ENCODE measurements around the gene COLQ. TPM values are rescaled to one million over a fixed set of nuclear protein-coding genes. Genes with fewer than 3 reads are reported as not detected.

COLQ gene
- total RNA-seq, 1 experiment from 2014 or later, result 0.64 TPM

DNA sequence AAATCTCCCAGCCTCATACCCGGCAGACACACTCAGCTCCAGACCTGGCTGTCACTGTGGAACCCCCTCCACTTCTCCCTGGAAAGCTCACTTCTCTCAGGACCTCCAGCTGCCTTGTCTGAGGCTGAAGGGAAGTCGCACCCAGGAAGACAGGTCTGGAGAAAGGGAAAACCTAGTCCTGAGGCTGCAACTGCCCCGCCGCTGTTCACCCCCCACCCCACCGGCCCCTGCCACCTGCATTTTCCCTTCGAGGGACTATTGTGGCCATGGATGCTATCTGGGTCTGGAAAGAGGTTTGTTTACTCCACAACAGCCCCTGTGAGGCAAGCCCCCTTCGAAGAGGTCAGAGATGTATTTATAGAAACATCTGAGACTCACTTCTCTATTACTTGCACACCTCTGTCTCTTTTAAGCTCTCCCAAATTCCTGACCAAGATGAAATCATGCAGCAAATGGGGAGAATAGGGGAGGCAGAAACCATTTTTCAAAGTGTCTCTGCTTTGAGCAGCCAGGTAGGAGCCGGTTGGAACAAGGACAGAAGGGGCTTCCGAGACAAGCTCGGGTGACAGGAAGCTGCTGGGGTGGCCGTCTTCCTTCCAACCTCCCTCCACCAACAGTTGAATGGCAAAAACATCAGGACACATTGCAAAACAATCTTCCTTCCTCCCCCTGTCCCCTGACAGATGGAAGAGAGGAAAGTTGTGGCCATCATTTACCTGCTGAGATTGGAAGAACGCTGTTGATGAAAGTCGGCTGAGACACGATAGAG lies 518 bp downstream of the COLQ start:
- no peaks in the 10 kb centered on the region for H3K9me3 ChIP-seq (ENCODE audit: control insufficient read depth, insufficient read depth, low read depth, low read length)
- ChIA-PET POLR2A (no interaction called here), CTCF (no interaction called here)
- H3K27ac ChIP-seq (ENCODE audit: low read length), result no peak overlapping the region
- intact Hi-C loops (cut with micrococcal nuclease; ENCODE audit: unreplicated experiment) (no loop called here), in situ Hi-C loops (cut with HindIII; ENCODE audit: low pct_unique_long_range_greater_than_20kb, low sequenced_read_pairs) (no loop called here)
- H3K4me3 ChIP-seq (ENCODE audit: low read depth in 2 of 2, low read length in 2 of 2), result no peak overlapping the region
- DNase-seq (ENCODE audit: low read depth, low spot score) (no peak), ATAC-seq (no peak)
- H3K4me1 ChIP-seq (ENCODE audit: control insufficient read depth, insufficient read depth, low read length), result no peaks in the 10 kb centered on the region
- no peaks in the 10 kb centered on the region for H3K36me3 ChIP-seq (ENCODE audit: control insufficient read depth, insufficient read depth, low read length)
- BruUV-seq (replicated peaks), result no TSS peak
- H3K27me3 ChIP-seq (ENCODE audit: control insufficient read depth, insufficient read depth, low read length), result no peaks in the 10 kb centered on the region
- TF ChIP-seq, protein P1, sequence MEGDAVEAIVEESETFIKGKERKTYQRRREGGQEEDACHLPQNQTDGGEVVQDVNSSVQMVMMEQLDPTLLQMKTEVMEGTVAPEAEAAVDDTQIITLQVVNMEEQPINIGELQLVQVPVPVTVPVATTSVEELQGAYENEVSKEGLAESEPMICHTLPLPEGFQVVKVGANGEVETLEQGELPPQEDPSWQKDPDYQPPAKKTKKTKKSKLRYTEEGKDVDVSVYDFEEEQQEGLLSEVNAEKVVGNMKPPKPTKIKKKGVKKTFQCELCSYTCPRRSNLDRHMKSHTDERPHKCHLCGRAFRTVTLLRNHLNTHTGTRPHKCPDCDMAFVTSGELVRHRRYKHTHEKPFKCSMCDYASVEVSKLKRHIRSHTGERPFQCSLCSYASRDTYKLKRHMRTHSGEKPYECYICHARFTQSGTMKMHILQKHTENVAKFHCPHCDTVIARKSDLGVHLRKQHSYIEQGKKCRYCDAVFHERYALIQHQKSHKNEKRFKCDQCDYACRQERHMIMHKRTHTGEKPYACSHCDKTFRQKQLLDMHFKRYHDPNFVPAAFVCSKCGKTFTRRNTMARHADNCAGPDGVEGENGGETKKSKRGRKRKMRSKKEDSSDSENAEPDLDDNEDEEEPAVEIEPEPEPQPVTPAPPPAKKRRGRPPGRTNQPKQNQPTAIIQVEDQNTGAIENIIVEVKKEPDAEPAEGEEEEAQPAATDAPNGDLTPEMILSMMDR (IDR thresholded peaks at IDR 0.05), result no peak
- TF ChIP-seq POLR2AphosphoS5 (IDR thresholded peaks at IDR 0.05; ENCODE audit: low read depth, low read length) (no peak), TCF7L2 (IDR thresholded peaks at IDR 0.05; ENCODE audit: low read depth, low read length) (no peak), SIN3A (IDR thresholded peaks at IDR 0.05; ENCODE audit: borderline replicate concordance, insufficient read depth, low read depth, low read length) (no peak)
- TF ChIP-seq, protein P2, sequence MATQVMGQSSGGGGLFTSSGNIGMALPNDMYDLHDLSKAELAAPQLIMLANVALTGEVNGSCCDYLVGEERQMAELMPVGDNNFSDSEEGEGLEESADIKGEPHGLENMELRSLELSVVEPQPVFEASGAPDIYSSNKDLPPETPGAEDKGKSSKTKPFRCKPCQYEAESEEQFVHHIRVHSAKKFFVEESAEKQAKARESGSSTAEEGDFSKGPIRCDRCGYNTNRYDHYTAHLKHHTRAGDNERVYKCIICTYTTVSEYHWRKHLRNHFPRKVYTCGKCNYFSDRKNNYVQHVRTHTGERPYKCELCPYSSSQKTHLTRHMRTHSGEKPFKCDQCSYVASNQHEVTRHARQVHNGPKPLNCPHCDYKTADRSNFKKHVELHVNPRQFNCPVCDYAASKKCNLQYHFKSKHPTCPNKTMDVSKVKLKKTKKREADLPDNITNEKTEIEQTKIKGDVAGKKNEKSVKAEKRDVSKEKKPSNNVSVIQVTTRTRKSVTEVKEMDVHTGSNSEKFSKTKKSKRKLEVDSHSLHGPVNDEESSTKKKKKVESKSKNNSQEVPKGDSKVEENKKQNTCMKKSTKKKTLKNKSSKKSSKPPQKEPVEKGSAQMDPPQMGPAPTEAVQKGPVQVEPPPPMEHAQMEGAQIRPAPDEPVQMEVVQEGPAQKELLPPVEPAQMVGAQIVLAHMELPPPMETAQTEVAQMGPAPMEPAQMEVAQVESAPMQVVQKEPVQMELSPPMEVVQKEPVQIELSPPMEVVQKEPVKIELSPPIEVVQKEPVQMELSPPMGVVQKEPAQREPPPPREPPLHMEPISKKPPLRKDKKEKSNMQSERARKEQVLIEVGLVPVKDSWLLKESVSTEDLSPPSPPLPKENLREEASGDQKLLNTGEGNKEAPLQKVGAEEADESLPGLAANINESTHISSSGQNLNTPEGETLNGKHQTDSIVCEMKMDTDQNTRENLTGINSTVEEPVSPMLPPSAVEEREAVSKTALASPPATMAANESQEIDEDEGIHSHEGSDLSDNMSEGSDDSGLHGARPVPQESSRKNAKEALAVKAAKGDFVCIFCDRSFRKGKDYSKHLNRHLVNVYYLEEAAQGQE (IDR thresholded peaks at IDR 0.05; ENCODE audit: insufficient read depth in 1 of 2, low read depth in 2 of 2, low read length in 1 of 2), result no peak

DNA sequence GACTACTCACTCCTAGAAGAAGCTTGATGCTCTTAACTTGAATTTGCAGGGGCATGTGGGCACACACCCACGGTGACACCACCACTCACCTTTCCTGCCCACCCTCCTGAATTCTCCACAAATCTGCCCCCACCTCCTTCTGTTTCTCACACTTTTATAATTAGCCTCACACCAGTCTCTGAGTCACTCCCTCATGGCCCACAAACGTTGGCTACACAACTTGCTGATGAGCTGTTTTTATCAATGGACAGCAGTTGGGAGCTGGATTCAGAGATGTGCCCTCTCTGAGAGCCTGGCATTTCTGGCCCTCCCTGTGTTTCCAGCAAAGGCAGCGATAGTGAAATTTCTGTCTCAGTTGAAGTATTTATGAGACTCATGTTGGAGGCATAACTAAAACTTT lies 1.3 kb downstream of the COLQ start:
- CTCF ChIA-PET, result no interaction called here
- no peak overlapping the region for H3K4me3 ChIP-seq (ENCODE audit: low read depth in 2 of 2, low read length in 2 of 2)

More for the DNA sequence above, 1.3 kb downstream of the COLQ start:
- Histone ChIP-seq H3K27ac (ENCODE audit: low read length) (no peak overlapping the region), H3K36me3 (ENCODE audit: control insufficient read depth, insufficient read depth, low read length) (no peaks in the 10 kb centered on the region), H3K27me3 (ENCODE audit: control insufficient read depth, insufficient read depth, low read length) (no peaks in the 10 kb centered on the region), H3K4me1 (ENCODE audit: control insufficient read depth, insufficient read depth, low read length) (no peaks in the 10 kb centered on the region), H3K9me3 (ENCODE audit: control insufficient read depth, insufficient read depth, low read depth, low read length) (no peaks in the 10 kb centered on the region)
- POLR2A ChIA-PET, result no interaction called here
- in situ Hi-C loops (cut with HindIII; ENCODE audit: low pct_unique_long_range_greater_than_20kb, low sequenced_read_pairs) (no loop called here), intact Hi-C loops (cut with micrococcal nuclease; ENCODE audit: unreplicated experiment) (no loop called here)
- TF ChIP-seq SIN3A (IDR thresholded peaks at IDR 0.05; ENCODE audit: borderline replicate concordance, insufficient read depth, low read depth, low read length) (no peak), TCF7L2 (IDR thresholded peaks at IDR 0.05; ENCODE audit: low read depth, low read length) (no peak), POLR2AphosphoS5 (IDR thresholded peaks at IDR 0.05; ENCODE audit: low read depth, low read length) (no peak)
- TF ChIP-seq, protein P1 (IDR thresholded peaks at IDR 0.05), result no peak
- TF ChIP-seq, protein P2 (IDR thresholded peaks at IDR 0.05; ENCODE audit: insufficient read depth in 1 of 2, low read depth in 2 of 2, low read length in 1 of 2), result no peak
- no TSS peak for BruUV-seq (replicated peaks)
- no peak for DNase-seq (ENCODE audit: low read depth, low spot score)
- ATAC-seq, result no peak
